ENCODE data around the gene RPS5. TPM values are rescaled to one million over a fixed set of nuclear protein-coding genes. Genes with fewer than 3 reads are reported as not detected.

Gene RPS5
- total RNA-seq, 1 experiment from 2014 or later = 1,079 TPM

GRCh38 chr19:58392945-58393724 is 6.1 kb downstream of the RPS5 start:
- Mint-ChIP-seq H3K36me3 (ENCODE audit: insufficient read depth, unreplicated experiment) (peaks cover 96% of the 10 kb centered on the region), H3K27ac (ENCODE audit: unreplicated experiment) (no peak overlapping the region), H3K4me3 (ENCODE audit: low read depth, unreplicated experiment) (no peak overlapping the region), H3K9me3 (ENCODE audit: low read depth, unreplicated experiment) (no peaks in the 10 kb centered on the region), H3K27me3 (ENCODE audit: unreplicated experiment) (peaks cover 13% of the 10 kb centered on the region), H3K4me1 (ENCODE audit: low read depth, unreplicated experiment) (peaks cover 48% of the 10 kb centered on the region)
- no peak for DNase-seq
- TF ChIP-seq CTCF (IDR thresholded peaks at IDR 0.05; ENCODE audit: unreplicated experiment) = no peak
- intact Hi-C loops (cut with micrococcal nuclease; ENCODE audit: unreplicated experiment) = no loop called here
- BruUV-seq (replicated peaks) = no TSS peak
- CTCF ChIA-PET = interaction anchor here (0.6 to 0.8 kb wide), 2 partner anchors 23 to 26 kb away, joined by 3 to 5 read pairs; no protein-coding TSS in a partner anchor

GRCh38 chr19:58393725-58394033 is 6.6 kb downstream of the RPS5 start:
- no peak for TF ChIP-seq CTCF (IDR thresholded peaks at IDR 0.05; ENCODE audit: unreplicated experiment)
- intact Hi-C loops (cut with micrococcal nuclease; ENCODE audit: unreplicated experiment) = no loop called here
- Mint-ChIP-seq H3K4me3 (ENCODE audit: low read depth, unreplicated experiment) (no peak overlapping the region), H3K27ac (ENCODE audit: unreplicated experiment) (no peak overlapping the region), H3K9me3 (ENCODE audit: low read depth, unreplicated experiment) (no peaks in the 10 kb centered on the region), H3K4me1 (ENCODE audit: low read depth, unreplicated experiment) (peaks cover 43% of the 10 kb centered on the region), H3K36me3 (ENCODE audit: insufficient read depth, unreplicated experiment) (peaks cover 93% of the 10 kb centered on the region), H3K27me3 (ENCODE audit: unreplicated experiment) (peaks cover 13% of the 10 kb centered on the region)
- no peak for DNase-seq
- no TSS peak for BruUV-seq (replicated peaks)
- CTCF ChIA-PET = no interaction called here

- DNase-seq = no peak
- TF ChIP-seq CTCF (IDR thresholded peaks at IDR 0.05; ENCODE audit: unreplicated experiment) = no peak
- CTCF ChIA-PET = no interaction called here
- no TSS peak for BruUV-seq (replicated peaks)
- Mint-ChIP-seq H3K36me3 (ENCODE audit: insufficient read depth, unreplicated experiment) (peaks cover 81% of the 10 kb centered on the region), H3K4me3 (ENCODE audit: low read depth, unreplicated experiment) (no peak overlapping the region), H3K9me3 (ENCODE audit: low read depth, unreplicated experiment) (no peaks in the 10 kb centered on the region), H3K27ac (ENCODE audit: unreplicated experiment) (peak overlapping the region; percentile 93), H3K4me1 (ENCODE audit: low read depth, unreplicated experiment) (peaks cover 34% of the 10 kb centered on the region), H3K27me3 (ENCODE audit: unreplicated experiment) (peaks cover 13% of the 10 kb centered on the region)
- intact Hi-C loops (cut with micrococcal nuclease; ENCODE audit: unreplicated experiment) = no loop called here
Measured at GRCh38 chr19:58394821-58395219, 7.8 kb downstream of the RPS5 start.

- Mint-ChIP-seq H3K4me3 (ENCODE audit: low read depth, unreplicated experiment) (peak within 1 kb of the TSS; percentile 62), H3K4me1 (ENCODE audit: low read depth, unreplicated experiment) (peaks cover 37% of the 10 kb centered on the region), H3K27ac (ENCODE audit: unreplicated experiment) (peak within 1 kb of the TSS; percentile 93), H3K36me3 (ENCODE audit: insufficient read depth, unreplicated experiment) (peaks cover 75% of the 10 kb centered on the region), H3K27me3 (ENCODE audit: unreplicated experiment) (peaks cover 13% of the 10 kb centered on the region), H3K9me3 (ENCODE audit: low read depth, unreplicated experiment) (no peaks in the 10 kb centered on the region)
- intact Hi-C loops (cut with micrococcal nuclease; ENCODE audit: unreplicated experiment) = no loop called here
- no TSS peak for BruUV-seq (replicated peaks)
- TF ChIP-seq CTCF (IDR thresholded peaks at IDR 0.05; ENCODE audit: unreplicated experiment) = no peak
- peak; percentile 92 for DNase-seq
- CTCF ChIA-PET = no interaction called here
Measured at GRCh38 chr19:58395220-58395978, 8.3 kb downstream of the RPS5 start, which contains the start of gene RNF225. RNF225 (plus strand) TSS chr19:58395656; CDS start chr19:58396090, 434 bp downstream.

Measured in Calu3 (cell line).